ENCODE data around the gene MYH7.
"Not testable (repeated sequence)": the region's sequence is repeated elsewhere in the genome, so short reads cannot be mapped to it uniquely, and the experiment has no call there.

The MYH7 gene

GRCh38 chr14:23430723-23431085 is 4.8 kb downstream of the MYH7 start:
- no peak for DNase-seq (ENCODE audit: low read depth in 2 of 2)

GRCh38 chr14:23430016-23430722 is 5.3 kb downstream of the MYH7 start:
- no peak for DNase-seq (ENCODE audit: low read depth in 2 of 2)

- no peak for DNase-seq (ENCODE audit: low read depth in 2 of 2)
Measured at GRCh38 chr14:23428686-23429495, 6.6 kb downstream of the MYH7 start.

- not testable (repeated sequence) for DNase-seq (ENCODE audit: low read depth in 2 of 2)
Measured at GRCh38 chr14:23425798-23426197, 9.7 kb downstream of the MYH7 start.

GRCh38 chr14:23425169-23425568 is 10.3 kb downstream of the MYH7 start:
- no peak for DNase-seq (ENCODE audit: low read depth in 2 of 2)

GRCh38 chr14:23423657-23424056 is 11.8 kb downstream of the MYH7 start:
- DNase-seq (ENCODE audit: low read depth in 2 of 2), result no peak

GRCh38 chr14:23421594-23421993 is 13.9 kb downstream of the MYH7 start:
- no peak for DNase-seq (ENCODE audit: low read depth in 2 of 2)

GRCh38 chr14:23419646-23420045 is 15.8 kb downstream of the MYH7 start:
- not testable (repeated sequence) for DNase-seq (ENCODE audit: low read depth in 2 of 2)

GRCh38 chr14:23418021-23418420 is 17.4 kb downstream of the MYH7 start:
- DNase-seq (ENCODE audit: low read depth in 2 of 2), result no peak

GRCh38 chr14:23417269-23417668 is 18.2 kb downstream of the MYH7 start:
- DNase-seq (ENCODE audit: low read depth in 2 of 2), result not testable (repeated sequence)

- DNase-seq (ENCODE audit: low read depth in 2 of 2), result no peak
Measured at GRCh38 chr14:23416801-23417200, 18.7 kb downstream of the MYH7 start.

GRCh38 chr14:23415821-23416778 is 19.4 kb downstream of the MYH7 start:
- DNase-seq (ENCODE audit: low read depth in 2 of 2), result no peak

GRCh38 chr14:23414906-23415820 is 20.3 kb downstream of the MYH7 start:
- no peak for DNase-seq (ENCODE audit: low read depth in 2 of 2)

- DNase-seq (ENCODE audit: low read depth in 2 of 2), result no peak
Measured at GRCh38 chr14:23414254-23414653, 21.2 kb downstream of the MYH7 start.

GRCh38 chr14:23413681-23414080 is 21.8 kb downstream of the MYH7 start:
- DNase-seq (ENCODE audit: low read depth in 2 of 2), result no peak

GRCh38 chr14:23411563-23412525 is 23.6 kb downstream of the MYH7 start:
- no peak for DNase-seq (ENCODE audit: low read depth in 2 of 2)

- DNase-seq (ENCODE audit: low read depth in 2 of 2), result no peak
Measured at GRCh38 chr14:23409966-23410635, 25.4 kb downstream of the MYH7 start.

GRCh38 chr14:23409475-23409874 is 26.0 kb downstream of the MYH7 start:
- no peak for DNase-seq (ENCODE audit: low read depth in 2 of 2)

GRCh38 chr14:23408307-23408630 is 27.2 kb downstream of the MYH7 start:
- DNase-seq (ENCODE audit: low read depth in 2 of 2), result no peak
